Endothelial cell of umbilical vein (primary cell): ENCODE measurements around the gene ANO9.

Experiments used
- CTCF ChIP-seq, 2 donors: IDR thresholded peaks; 1 replicate in 1 of 2; 2 replicates in 1 of 2; pipeline ENCODE4 v1.5.1; 2011; ENCODE audit warnings: low read length in 2 of 2, mild to moderate bottlenecking in 2 of 2, moderate library complexity in 2 of 2, control low read depth in 1 of 2, inconsistent platforms in 1 of 2, low read depth in 1 of 2; ENCODE audit not compliant: insufficient read depth in 1 of 2; ENCODE audit errors: extremely low read depth in 1 of 2
- GATA2 ChIP-seq: IDR thresholded peaks from 2 replicates; pipeline ENCODE4 v1.7.0; 2011; ENCODE audit warnings: low read depth, mild to moderate bottlenecking, moderate library complexity, mixed read lengths, low read length; ENCODE audit not compliant: insufficient read length, insufficient read depth

- TF ChIP-seq CTCF (IDR thresholded peaks at IDR 0.05; ENCODE audit: extremely low read depth in 1 of 2, insufficient read depth in 1 of 2, low read depth in 1 of 2, low read length in 2 of 2) (no peak), GATA2 (no peak)
Observed at GRCh38 chr11:381501-382072, 60.2 kb downstream of the ANO9 start.
